ENCODE results near the gene PRDX5. TPM values are rescaled to one million over a fixed set of nuclear protein-coding genes. Genes with fewer than 3 reads are reported as not detected.

Gene PRDX5
- total RNA-seq, 4 donors from 2014 or later: 122 to 236 (median 223) TPM

DNA sequence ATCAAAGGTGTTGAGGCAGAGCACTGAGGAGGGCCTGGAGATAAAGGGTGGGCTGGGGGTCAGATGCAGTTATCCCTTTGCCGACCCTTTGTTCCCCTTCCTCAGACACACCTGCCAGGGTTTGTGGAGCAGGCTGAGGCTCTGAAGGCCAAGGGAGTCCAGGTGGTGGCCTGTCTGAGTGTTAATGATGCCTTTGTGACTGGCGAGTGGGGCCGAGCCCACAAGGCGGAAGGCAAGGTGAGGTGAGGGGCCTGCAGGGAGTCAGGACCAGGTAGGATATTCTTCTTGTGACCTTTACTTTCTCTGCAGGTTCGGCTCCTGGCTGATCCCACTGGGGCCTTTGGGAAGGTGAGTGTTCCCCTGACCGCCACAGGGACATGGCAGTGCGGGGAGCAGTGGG, 2.6 kb downstream of the PRDX5 start:
- TF ChIP-seq, protein P1, sequence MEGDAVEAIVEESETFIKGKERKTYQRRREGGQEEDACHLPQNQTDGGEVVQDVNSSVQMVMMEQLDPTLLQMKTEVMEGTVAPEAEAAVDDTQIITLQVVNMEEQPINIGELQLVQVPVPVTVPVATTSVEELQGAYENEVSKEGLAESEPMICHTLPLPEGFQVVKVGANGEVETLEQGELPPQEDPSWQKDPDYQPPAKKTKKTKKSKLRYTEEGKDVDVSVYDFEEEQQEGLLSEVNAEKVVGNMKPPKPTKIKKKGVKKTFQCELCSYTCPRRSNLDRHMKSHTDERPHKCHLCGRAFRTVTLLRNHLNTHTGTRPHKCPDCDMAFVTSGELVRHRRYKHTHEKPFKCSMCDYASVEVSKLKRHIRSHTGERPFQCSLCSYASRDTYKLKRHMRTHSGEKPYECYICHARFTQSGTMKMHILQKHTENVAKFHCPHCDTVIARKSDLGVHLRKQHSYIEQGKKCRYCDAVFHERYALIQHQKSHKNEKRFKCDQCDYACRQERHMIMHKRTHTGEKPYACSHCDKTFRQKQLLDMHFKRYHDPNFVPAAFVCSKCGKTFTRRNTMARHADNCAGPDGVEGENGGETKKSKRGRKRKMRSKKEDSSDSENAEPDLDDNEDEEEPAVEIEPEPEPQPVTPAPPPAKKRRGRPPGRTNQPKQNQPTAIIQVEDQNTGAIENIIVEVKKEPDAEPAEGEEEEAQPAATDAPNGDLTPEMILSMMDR (IDR thresholded peaks at IDR 0.05; ENCODE audit: low read depth): no peak

GRCh38 chr11:64321026-64321425, 3.1 kb downstream of the PRDX5 start:
- TF ChIP-seq, protein P1 (IDR thresholded peaks at IDR 0.05; ENCODE audit: low read depth): no peak

GRCh38 chr11:64321533-64321932, 3.6 kb downstream of the PRDX5 start:
- TF ChIP-seq, protein P1 (IDR thresholded peaks at IDR 0.05; ENCODE audit: low read depth): no peak

- TF ChIP-seq, protein P1 (IDR thresholded peaks at IDR 0.05; ENCODE audit: low read depth): no peak
Measured at GRCh38 chr11:64322925-64323260, 5.0 kb downstream of the PRDX5 start.

DNA sequence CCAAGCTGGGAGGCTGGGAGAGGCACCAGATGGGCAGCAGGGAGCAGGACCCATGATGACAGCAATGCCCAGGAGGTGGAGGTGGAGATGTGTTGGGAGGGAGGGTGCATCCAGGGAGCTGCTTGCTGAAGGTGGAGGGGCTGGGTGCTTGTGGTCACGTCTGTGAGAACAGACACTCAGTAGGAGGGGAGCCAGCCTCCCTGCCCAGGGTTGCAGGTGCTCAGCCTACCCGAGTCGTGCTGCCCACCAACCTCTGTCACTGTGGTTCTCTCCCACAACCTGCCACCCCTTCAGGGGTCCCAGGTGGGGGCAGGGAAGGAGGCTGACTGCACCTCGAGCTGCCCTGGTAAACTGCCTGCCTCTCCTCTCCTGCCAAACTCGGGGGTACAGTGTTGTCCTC, 5.5 kb downstream of the PRDX5 start:
- TF ChIP-seq, protein P1 (IDR thresholded peaks at IDR 0.05; ENCODE audit: low read depth): no peak

DNA sequence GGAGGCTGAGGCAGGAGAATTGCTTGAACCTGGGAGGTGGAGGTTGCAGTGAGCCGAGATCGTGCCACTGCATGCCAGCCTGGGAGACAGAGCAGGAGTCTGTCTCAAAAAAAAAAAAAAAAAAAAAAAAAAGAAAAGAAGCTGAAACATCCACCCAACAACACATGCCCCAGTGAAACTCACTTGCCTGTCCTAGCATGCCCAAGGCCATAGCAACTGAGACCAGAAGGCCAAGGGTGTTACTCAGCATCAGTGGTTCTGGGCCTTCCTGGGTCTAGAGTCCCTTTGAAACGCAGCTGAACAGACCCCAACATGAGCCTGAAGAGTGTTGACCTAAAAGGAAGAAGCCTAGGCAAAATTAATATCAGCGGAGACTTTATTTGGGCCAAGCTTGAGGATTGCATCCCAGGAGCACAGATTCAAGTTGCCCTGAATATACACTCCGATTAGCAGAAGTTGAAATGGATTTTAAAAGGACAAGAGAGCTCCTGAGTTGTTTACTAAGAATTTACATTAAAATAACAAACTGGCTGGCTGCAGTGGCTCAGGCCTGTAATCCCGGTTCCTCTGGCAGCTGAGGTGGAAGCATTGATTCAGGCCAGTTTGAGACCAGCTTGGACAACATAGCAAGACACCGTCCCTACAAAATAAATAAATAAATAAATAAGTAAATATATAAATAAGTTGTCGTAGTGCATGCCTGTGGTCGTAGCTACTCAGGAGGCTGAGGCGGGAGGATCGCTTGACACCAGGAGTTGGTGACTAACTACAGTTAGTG, 7.0 kb downstream of the PRDX5 start:
- TF ChIP-seq, protein P1 (IDR thresholded peaks at IDR 0.05; ENCODE audit: low read depth): no peak

GRCh38 chr11:64327375-64327774, 9.5 kb downstream of the PRDX5 start:
- TF ChIP-seq, protein P1 (IDR thresholded peaks at IDR 0.05; ENCODE audit: low read depth): no peak

Data from subcutaneous adipose tissue (tissue), 4 donors.